ENCODE results near the gene RIIAD1. TPM values are rescaled to one million over a fixed set of nuclear protein-coding genes. Genes with fewer than 3 reads are reported as not detected.

The RIIAD1 gene
- total and polyA plus RNA-seq, 2 donors from 2014 or later = 4.0 TPM; not detected in 1

DNA sequence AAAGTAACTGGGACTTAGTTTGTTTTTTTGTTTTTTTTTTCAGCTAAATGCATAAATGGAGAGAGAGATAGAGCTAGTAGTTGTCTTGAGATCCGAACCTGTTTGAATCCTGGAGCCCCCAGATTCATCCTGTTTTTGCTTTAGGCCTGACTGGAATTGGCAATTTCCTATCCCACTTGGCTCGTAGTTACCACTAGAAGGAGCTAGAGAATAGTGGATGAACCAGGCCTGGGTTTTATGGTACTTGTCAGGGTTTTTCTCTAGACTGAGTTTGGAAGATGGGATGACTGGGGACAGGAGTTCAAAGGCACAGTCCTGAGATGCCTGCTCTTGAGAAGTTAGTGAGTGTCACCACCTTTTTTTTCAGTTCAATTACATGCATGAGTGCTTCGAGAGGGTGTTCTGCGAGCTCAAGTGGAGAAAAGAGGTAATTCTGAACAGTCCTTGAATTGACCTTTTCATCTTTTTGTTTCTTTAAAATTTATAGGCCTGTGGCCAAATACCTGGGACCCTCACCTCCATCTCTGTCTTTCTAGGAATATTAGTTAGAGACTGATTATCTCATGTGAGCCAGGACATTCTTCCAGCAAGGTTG lies 28.2 kb upstream of the RIIAD1 start:
- Histone ChIP-seq H3K4me1 (ENCODE audit: control insufficient read depth in 2 of 3, insufficient read depth in 2 of 3, low read depth in 1 of 3, low read length in 3 of 3) (peaks cover 0 to 14% (median 10%) of the 10 kb centered on the region in 3 donors), H3K27me3 (ENCODE audit: control insufficient read depth, insufficient read depth, low read length) (no peaks in the 10 kb centered on the region), H3K9ac (ENCODE audit: low read length in 3 of 3) (no peak overlapping the region), H3K4me3 (ENCODE audit: low read length in 3 of 3) (no peak overlapping the region), H3K9me3 (ENCODE audit: control insufficient read depth in 2 of 3, insufficient read depth in 1 of 3, low read length in 3 of 3) (no peaks in the 10 kb centered on the region), H3K27ac (ENCODE audit: low read depth in 2 of 2, low read length in 2 of 2) (peak overlapping the region in 1 of 2 donors; percentile 20), H3K36me3 (ENCODE audit: control insufficient read depth in 2 of 3, insufficient read depth in 3 of 3, low read length in 3 of 3) (peaks cover 5 to 19% (median 10%) of the 10 kb centered on the region in 3 donors)
- peak in 2 of 5 donors; percentile 45 to 55 for DNase-seq
- TF ChIP-seq, protein P1, sequence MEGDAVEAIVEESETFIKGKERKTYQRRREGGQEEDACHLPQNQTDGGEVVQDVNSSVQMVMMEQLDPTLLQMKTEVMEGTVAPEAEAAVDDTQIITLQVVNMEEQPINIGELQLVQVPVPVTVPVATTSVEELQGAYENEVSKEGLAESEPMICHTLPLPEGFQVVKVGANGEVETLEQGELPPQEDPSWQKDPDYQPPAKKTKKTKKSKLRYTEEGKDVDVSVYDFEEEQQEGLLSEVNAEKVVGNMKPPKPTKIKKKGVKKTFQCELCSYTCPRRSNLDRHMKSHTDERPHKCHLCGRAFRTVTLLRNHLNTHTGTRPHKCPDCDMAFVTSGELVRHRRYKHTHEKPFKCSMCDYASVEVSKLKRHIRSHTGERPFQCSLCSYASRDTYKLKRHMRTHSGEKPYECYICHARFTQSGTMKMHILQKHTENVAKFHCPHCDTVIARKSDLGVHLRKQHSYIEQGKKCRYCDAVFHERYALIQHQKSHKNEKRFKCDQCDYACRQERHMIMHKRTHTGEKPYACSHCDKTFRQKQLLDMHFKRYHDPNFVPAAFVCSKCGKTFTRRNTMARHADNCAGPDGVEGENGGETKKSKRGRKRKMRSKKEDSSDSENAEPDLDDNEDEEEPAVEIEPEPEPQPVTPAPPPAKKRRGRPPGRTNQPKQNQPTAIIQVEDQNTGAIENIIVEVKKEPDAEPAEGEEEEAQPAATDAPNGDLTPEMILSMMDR (IDR thresholded peaks at IDR 0.05; ENCODE audit: borderline replicate concordance, extremely low read depth, insufficient read depth) = peak; percentile 53
- FAIRE-seq = no peak
- intact Hi-C loops (cut with DNase I) = no loop called here

DNA sequence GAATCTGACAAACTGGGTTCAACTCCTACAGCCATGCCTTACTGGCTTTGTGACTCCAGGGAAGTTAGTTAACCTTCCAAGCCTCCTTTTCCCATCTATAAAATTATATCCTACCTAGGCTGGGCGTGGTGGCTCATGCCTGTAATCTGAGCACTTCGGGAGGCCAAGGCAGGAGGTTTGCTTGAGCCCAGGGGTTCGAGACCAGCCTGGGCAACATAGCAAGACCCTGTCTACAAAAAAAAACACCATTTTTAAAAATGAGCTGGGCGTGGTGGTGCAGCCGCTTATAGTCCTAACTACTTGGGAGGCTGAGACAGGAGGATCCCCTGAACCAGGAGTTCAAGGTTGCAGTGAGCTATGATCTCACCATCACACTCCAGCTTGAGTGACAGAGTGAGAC lies 19.8 kb upstream of the RIIAD1 start:
- Histone ChIP-seq H3K4me1 (ENCODE audit: control insufficient read depth in 2 of 3, insufficient read depth in 2 of 3, low read depth in 1 of 3, low read length in 3 of 3) (no peaks in the 10 kb centered on the region), H3K9ac (ENCODE audit: low read length in 3 of 3) (no peak overlapping the region), H3K9me3 (ENCODE audit: control insufficient read depth in 2 of 3, insufficient read depth in 1 of 3, low read length in 3 of 3) (no peaks in the 10 kb centered on the region), H3K27me3 (ENCODE audit: control insufficient read depth, insufficient read depth, low read length) (no peaks in the 10 kb centered on the region), H3K27ac (ENCODE audit: low read depth in 2 of 2, low read length in 2 of 2) (no peak overlapping the region), H3K4me3 (ENCODE audit: low read length in 3 of 3) (no peak overlapping the region), H3K36me3 (ENCODE audit: control insufficient read depth in 2 of 3, insufficient read depth in 3 of 3, low read length in 3 of 3) (peaks cover 3 to 18% (median 13%) of the 10 kb centered on the region in 3 donors)
- no peak for FAIRE-seq
- intact Hi-C loops (cut with DNase I) = no loop called here
- no peak for DNase-seq
- TF ChIP-seq, protein P1 (IDR thresholded peaks at IDR 0.05; ENCODE audit: borderline replicate concordance, extremely low read depth, insufficient read depth) = no peak

DNA sequence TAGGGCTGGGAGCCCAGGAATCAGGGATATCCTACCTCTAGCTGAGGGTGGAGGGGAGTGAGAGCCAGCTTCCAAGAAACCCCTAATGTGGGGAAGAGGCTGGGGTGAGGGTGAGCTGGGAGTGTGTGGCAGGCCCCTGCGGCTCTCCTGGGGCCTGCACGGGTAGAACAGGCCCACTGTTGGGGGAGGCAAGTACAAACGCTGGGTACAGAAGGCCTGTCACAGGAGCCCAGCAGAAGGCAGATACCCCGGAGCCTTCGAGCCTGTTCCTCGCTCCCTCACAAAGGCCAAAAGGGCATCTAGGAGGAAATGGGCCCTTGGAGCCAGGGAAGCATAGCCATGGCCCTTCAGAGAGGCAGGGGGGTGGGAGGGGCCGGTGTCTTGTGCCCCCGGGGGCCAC lies 18.4 kb upstream of the RIIAD1 start:
- peaks cover 3 to 15% (median 5%) of the 10 kb centered on the region in 3 donors for H3K36me3 ChIP-seq (ENCODE audit: control insufficient read depth in 2 of 3, insufficient read depth in 3 of 3, low read length in 3 of 3)
- H3K9ac ChIP-seq (ENCODE audit: low read length in 3 of 3) = no peak overlapping the region
- TF ChIP-seq, protein P1 (IDR thresholded peaks at IDR 0.05; ENCODE audit: borderline replicate concordance, extremely low read depth, insufficient read depth) = no peak
- H3K27me3 ChIP-seq (ENCODE audit: control insufficient read depth, insufficient read depth, low read length) = no peaks in the 10 kb centered on the region
- intact Hi-C loops (cut with DNase I) = no loop called here
- no peak overlapping the region for H3K27ac ChIP-seq (ENCODE audit: low read depth in 2 of 2, low read length in 2 of 2)
- no peaks in the 10 kb centered on the region for H3K9me3 ChIP-seq (ENCODE audit: control insufficient read depth in 2 of 3, insufficient read depth in 1 of 3, low read length in 3 of 3)
- FAIRE-seq (no peak), DNase-seq (no peak)
- no peaks in the 10 kb centered on the region for H3K4me1 ChIP-seq (ENCODE audit: control insufficient read depth in 2 of 3, insufficient read depth in 2 of 3, low read depth in 1 of 3, low read length in 3 of 3)
- H3K4me3 ChIP-seq (ENCODE audit: low read length in 3 of 3) = no peak overlapping the region

DNA sequence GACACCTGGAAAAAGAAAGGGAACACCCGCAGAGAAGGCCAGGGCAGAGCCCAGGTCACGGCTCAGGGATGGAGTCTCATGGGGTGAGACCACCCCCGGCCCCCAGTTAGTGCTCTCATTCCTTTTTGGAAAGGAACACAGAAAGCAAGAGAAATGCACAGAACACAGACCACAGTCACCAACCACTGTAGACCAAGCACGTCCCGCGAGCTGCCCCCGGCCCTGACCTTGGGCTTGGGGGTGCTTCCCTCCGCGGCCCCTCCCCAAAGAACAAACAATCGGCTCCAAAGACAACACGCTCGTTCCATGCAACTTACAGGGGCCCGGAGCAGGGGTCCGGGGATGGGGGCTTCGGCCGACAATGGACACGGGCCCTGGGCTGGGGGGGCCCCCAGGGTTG lies 17.5 kb upstream of the RIIAD1 start:
- no peak for DNase-seq
- no peak overlapping the region for H3K4me3 ChIP-seq (ENCODE audit: low read length in 3 of 3)
- H3K36me3 ChIP-seq (ENCODE audit: control insufficient read depth in 2 of 3, insufficient read depth in 3 of 3, low read length in 3 of 3) = peaks cover 0 to 12% (median 0%) of the 10 kb centered on the region in 3 donors
- no peaks in the 10 kb centered on the region for H3K4me1 ChIP-seq (ENCODE audit: control insufficient read depth in 2 of 3, insufficient read depth in 2 of 3, low read depth in 1 of 3, low read length in 3 of 3)
- TF ChIP-seq, protein P1 (IDR thresholded peaks at IDR 0.05; ENCODE audit: borderline replicate concordance, extremely low read depth, insufficient read depth) = no peak
- FAIRE-seq = no peak
- H3K9ac ChIP-seq (ENCODE audit: low read length in 3 of 3) = no peak overlapping the region
- intact Hi-C loops (cut with DNase I) = no loop called here
- no peaks in the 10 kb centered on the region for H3K27me3 ChIP-seq (ENCODE audit: control insufficient read depth, insufficient read depth, low read length)
- H3K9me3 ChIP-seq (ENCODE audit: control insufficient read depth in 2 of 3, insufficient read depth in 1 of 3, low read length in 3 of 3) = no peaks in the 10 kb centered on the region
- no peak overlapping the region for H3K27ac ChIP-seq (ENCODE audit: low read depth in 2 of 2, low read length in 2 of 2)

Data from kidney (tissue), 14 donors.